NCI-H187 (cell line): Measurements from ENCODE around the gene ZNF708.
A peak's percentile ranks its signal among the peaks of the same experiment; 100 is the strongest.
"Not testable (repeated sequence)": the region's sequence is repeated elsewhere in the genome, so short reads cannot be mapped to it uniquely, and the experiment has no call there.

Experiments
- DNase-seq, 2 experiments: peaks; one replicate each; lab custom pipeline; 2025; lab: John Stamatoyannopoulos, UW

ZNF708 gene

DNA sequence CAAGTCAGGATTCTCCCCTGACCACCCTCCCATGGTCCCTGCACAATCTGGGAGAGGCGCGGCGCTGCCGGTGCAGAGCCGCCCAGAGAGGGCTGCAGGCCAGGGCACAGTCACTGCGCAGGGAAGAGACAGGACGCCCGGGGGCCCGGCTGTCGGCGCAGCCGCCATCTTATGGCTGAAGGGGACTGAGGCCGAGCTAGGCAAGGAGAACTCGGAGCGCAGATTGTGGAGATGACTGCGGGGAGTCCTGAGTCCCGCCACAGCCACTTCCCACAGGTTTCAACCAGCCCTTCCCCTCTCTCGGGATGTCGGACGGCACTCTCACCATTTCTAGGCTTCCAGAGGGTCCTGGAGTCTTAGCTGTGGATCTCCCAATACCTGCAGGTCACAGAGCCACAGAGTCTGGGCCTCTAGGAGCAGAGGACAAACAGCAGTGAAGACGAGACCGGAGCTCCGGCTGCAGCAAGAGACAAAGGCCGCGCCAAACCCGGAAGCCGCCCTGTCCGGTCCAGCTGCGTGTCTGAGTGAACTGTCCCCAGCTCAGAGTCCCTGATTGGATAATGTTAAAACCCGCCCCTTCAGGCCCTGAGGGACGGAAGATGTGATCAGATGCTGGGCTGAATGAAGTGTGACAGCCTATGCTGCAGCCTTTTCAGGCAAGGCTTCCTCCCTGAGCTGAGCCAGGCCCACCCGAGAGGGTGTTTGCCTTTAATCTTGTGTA is at the start of gene ZNF708:
TSS of gene ZNF708 (minus strand) at position 526 of the 721 bp plus-strand sequence. CDS start at position 328, 198 bp downstream.
- peak; percentile 46 to 58 for DNase-seq

- DNase-seq: no peak
Observed at GRCh38 chr19:21362291-21362690, 33.1 kb upstream of the ZNF708 start.

DNA sequence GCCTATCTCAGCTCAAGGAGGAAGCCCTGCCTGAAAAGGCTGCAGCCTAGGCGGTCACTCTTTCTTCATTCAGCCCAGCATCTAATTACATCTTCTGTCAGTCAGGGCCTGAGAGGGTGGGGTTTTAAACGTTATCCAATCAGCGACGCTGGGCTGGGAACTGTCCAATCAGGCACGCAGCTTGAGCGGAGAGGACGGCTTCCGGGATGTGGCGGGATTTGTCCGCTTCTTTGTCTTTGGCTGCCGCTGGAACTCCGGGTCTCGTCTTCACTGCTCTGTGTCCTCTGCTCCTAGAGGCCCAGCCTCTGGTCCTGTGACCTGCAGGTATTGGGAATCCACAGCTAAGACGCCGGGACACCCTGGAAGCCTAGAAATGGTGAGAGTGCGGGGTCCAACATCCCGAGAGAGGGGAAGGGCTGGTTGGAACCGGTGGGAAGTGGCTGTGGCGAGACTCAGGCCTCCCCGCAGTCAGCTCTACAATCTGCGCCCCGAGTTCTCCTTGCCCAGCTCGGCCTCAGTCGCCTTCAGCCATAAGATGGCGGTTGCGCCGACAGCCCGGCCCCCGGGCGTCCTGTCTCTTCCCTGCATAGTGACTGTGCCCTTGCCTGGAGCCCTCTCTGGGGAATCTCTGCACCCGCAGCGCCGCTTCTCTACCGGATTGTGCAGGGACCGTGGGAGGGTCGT is 29.7 kb upstream of the ZNF708 start, which contains the start of gene ZNF738:
TSS of gene ZNF738 (plus strand) at position 233 of the 684 bp plus-strand sequence. CDS start at position 374, 141 bp downstream.
- peak; percentile 54 to 79 for DNase-seq

DNA sequence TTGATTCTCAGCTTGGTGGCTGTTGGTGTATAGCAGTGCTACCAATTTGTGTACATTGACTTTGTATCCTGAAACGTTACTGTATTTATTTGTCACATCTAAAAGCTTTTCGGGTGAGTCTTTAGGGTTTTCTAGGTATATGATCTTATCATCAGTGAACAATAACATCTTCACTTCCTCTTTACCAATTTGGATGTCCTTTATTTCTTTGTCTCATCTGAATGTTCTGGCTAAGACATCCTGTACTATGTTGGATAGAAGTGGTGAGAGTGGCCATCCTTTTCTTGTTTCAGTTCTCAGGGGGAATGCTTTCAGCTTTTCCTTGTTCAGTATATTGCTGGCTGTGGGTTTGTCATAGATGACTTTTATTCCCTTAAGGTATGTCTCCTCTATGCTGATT is 23.6 kb upstream of the ZNF708 start:
- DNase-seq: no peak

DNA sequence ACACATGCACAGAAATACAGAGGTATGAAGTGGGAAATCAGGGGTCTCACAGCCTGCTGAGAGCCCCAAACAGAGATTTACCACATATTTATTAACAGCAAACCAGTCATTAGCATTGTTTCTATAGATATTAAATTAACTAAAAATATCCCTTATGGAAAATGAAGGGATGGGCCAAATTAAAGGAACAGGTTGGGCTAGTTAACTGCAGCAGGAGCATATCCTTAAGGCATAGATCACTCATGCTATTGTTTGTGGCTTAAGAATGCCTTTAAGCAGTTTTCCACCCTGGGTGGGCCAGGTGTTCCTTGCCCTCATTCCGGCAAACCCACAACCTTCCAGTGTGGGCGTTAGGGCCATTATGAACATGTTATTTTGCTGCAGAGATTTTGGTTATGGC is 15.6 kb upstream of the ZNF708 start:
- DNase-seq: not testable (repeated sequence)

DNA sequence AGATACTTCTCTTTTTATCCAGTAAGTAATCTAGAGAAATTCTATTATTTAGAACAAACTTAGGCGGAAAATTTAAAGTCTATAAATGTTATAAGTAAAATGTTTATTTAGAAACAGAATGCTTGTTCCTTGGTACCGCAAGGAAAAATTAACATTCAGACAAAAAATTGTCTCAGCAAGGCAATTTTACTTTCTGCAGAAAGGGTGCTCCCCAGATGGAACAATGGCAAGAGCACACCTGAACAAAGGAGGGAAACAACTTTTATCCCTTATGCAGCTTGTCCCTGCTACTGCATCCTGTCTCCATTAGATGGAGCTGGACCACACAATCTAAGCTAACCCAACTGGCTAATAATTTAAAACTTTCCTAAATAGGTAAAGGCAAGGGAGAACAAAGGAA is 6.5 kb upstream of the ZNF708 start:
- no peak for DNase-seq

DNA sequence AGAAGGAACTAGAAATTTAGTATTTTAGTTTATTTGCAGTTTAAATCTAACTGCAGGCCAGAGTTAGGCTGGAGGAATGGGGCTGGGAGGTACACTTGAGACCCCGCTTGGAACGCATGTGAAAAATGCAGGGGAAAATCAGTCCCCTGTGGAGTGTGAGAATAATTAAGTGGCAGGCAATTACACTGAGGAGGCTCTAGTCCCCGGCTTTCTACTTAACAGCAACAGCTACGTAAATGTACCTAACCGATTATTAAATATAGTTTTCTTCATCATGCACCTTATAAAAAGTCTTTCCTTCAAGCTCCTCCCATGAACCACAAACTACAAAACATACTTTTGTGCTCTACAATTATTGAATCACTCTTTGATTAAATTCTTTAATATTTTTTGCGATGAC is 804 bp downstream of the ZNF708 start:
- DNase-seq: no peak

- no peak for DNase-seq
Observed at GRCh38 chr19:21326169-21326568, 3.0 kb downstream of the ZNF708 start.

- DNase-seq: no peak
Observed at GRCh38 chr19:21323000-21323399, 6.2 kb downstream of the ZNF708 start.

GRCh38 chr19:21322528-21322927 is 6.7 kb downstream of the ZNF708 start:
- no peak for DNase-seq

- DNase-seq: no peak
Observed at GRCh38 chr19:21321996-21322395, 7.2 kb downstream of the ZNF708 start.

GRCh38 chr19:21321134-21321533 is 8.1 kb downstream of the ZNF708 start:
- no peak for DNase-seq

GRCh38 chr19:21317821-21318220 is 11.4 kb downstream of the ZNF708 start:
- DNase-seq: no peak

DNA sequence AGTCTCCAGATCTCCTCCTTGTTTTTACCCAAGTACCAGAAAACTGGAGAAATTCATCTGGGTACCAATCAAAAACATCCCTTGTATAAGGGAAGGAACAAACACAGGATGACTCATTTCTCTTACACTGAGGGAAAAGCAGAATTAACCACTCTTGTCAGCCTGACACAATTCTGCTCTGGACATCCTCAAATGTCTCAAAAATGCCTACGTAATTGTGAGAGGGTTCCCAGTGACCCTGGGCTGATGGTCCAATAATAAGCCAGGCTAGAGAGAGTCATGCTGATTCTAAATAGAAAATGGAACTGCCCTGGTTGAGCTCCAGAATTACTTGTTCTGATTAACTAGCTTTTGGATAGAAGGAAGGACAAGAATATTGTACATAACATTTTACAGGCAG is 14.5 kb downstream of the ZNF708 start:
- DNase-seq: no peak

GRCh38 chr19:21312807-21313206 is 16.4 kb downstream of the ZNF708 start:
- DNase-seq: not testable (repeated sequence)

DNA sequence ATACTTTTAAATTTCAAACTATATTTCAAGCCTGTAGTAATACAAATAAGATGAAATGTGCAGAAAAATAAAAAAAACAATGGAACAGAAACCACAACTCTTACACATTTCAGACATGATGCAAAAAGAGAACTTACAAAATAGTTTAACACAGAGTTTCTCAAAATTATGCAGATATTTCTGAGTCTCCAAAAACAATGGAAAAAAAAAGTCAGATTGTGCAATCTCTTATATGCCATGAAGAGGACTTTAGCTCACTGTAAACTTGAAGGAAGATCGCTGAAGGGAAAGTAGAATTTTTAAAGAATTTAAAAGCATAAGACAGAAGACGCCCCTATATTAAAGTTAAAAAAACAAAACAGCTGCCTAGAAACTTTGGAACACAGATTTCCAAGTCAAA is 20.4 kb downstream of the ZNF708 start:
- DNase-seq: no peak

GRCh38 chr19:21306881-21307479 is 22.2 kb downstream of the ZNF708 start:
- not testable (repeated sequence) for DNase-seq

DNA sequence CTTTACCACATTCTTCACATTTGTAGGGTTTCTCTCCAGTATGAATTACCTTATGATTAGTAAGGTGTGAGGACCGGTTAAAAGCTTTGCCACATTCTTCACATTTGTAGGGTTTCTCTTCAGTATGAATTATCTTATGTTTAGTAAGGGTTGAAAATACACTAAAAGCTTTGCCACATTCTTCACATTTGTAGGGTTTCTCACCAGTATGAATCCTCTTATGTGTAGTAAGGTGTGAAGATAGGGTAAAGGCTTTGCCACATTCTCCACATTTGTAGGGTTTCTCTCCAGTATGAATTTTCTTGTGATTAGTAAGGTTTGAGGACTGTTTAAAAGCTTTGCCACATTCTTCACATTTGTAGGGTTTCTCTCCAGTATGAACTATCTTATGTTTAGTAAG is 35.4 kb downstream of the ZNF708 start:
- DNase-seq: not testable (repeated sequence)

DNA sequence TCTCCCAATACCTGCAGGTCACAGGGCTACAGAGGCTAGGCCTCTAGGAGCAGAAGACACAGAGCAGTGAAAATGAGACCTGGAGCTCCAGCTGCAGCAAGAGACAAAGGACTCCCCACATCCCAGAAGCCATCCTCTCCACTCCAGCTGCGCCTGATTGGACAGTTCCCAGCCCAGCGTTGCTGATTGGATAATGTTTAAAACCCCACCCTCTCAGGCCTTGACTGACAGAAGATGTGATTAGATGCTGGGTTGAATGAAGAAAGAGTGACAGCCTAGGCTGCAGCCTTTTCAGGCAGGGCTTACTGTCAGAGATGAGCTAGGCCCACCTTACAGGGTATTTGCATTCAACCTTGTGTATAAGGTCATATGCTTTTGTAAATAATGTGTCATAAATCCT is 59.4 kb downstream of the ZNF708 start:
- no peak for DNase-seq

DNA sequence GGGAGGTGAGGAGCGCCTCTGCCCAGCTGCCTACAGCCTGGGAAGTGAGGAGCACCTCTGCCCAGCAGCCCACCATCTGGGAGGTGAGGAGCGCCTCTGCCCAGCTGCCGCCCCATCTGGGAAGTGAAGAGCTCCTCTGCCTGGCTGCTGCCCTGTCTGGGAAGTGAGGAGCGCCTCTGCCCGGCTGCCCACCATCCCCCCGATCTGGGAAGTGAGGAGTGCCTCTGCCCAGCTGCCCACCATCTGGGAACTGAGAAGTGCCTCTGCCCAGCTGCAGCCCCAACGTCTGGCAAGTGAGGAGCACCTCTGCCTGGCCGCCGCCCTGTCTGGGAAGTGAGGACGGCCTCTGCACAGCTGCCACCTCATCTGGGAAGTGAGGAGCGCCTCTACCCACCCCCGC is 64.3 kb downstream of the ZNF708 start:
- DNase-seq: no peak

- no peak for DNase-seq
Observed at GRCh38 chr19:21264416-21264815, 64.8 kb downstream of the ZNF708 start.

DNA sequence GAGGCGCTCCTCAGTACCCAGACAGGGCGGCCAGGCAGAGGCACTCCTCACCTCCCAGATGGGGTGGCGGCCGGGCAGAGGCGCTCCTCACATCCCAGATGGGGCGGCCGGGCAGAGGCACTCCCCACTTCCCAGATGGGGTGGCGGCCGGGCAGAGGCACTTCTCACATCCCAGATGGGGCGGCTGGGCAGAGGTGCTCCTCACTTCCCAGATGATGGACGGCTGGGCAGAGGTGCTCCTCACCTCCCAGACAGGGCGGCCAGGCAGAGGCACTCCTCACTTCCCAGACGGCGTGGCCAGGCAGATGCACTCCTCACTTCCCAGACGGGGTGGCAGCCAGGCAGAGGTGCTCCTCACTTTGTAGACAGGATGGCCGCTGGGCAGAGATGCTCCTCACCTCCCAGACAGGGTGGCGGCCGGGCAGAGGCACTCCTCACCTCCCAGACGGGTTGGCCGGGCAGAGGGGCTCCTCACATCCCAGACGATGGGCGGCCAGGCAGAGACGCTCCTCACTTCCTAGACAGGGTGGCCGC is 68.3 kb downstream of the ZNF708 start:
- DNase-seq: not testable (repeated sequence)
